ENCODE results near the gene RAMP1.
"Not testable (repeated sequence)": the region's sequence is repeated elsewhere in the genome, so short reads cannot be mapped to it uniquely, and the experiment has no call there.

The RAMP1 gene

DNA sequence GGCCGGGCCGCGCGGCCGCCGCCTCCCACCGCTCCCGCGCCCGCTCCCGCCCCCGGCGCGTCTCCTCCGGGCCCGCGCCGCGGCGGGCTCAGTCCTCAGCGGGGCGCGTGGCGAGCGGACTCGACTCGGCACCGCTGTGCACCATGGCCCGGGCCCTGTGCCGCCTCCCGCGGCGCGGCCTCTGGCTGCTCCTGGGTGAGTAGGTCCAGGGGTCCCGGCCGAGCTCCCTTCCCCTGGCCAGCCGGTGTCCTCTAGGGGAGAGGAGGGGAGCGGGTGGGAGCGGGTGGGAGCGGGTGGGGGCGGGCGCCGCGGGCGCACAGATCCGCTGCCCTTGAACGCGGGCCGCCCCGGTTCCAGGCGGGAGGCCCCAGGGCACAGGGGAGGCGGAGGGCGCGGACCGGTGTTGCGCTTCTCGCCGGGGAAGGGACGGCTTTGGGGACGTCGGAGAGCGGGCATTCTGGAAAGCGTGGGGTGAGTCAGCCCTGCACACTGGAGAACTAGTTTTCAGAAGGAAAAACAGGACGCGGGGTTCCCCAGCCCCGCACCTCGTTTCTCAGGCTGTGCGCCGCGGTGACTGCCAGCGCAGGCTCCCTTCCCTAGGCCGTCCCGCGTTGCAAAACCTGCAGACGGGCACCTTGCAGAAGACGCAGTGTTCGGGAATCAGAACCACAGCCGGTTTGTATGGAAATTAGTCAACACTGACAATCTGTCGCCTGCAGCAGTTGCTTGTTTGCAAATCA, at the start of gene RAMP1:
RAMP1 (plus strand) TSS at position 91 of the 740 bp plus-strand sequence; CDS start at position 144, 53 bp downstream.
- FAIRE-seq, result no peak

DNA sequence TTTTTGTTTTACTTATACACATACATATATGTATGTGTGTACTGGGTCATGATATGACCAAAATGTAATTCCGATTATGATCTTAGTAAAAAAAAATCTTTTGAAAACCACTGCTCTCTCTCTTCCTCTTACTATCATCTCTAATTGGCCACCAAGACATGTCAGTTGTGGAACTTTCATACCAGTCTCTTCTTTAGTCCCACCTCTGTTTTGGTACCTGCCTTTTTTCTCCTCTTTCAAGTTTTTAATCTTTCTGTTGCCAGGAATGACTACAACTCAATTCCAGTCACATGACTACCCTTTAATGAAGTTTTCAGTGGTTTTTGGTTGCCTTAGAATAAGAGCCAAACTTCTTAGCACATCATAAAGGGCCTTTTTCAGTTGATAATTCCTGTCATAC, 43.8 kb upstream of the RAMP1 start:
- FAIRE-seq, result no peak

DNA sequence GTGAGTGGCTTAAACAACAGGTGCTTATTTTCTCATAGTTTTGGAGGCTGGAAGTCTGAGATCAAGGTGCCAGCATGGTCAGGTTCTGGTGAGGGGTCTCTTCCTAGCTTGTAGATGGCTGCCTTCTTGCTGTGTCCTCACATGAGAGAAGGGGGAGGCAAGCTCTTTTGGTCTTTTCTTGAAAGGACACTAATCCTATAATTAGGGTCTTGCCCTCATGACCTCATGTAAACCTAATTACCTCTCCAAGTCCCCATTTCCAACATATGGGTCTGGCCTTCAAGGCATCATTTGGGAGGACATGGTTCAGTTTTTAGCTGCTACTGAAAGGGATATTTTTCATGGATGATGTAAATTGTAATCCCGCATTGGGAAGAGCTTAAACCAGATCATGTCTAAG, 42.9 kb upstream of the RAMP1 start:
- FAIRE-seq, result no peak

DNA sequence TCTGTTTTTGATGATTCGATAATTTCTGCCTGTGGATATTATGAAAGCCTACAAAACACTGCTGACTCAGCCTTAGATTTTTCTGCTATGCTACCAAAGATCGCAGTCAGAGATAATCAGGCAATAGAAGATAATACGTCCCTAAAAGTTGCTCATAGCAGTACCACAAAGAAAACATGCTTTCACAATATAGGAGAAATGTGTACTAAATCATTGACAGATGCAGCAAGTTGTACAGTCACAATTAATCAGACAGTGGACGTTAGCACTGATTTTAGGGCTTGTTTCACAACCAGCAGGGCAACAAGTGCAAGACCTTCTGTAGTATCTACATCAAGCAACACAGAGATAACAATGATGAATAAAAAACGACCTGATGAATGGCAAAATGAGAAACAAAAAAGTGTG, 41.4 kb upstream of the RAMP1 start:
- no peak for FAIRE-seq

DNA sequence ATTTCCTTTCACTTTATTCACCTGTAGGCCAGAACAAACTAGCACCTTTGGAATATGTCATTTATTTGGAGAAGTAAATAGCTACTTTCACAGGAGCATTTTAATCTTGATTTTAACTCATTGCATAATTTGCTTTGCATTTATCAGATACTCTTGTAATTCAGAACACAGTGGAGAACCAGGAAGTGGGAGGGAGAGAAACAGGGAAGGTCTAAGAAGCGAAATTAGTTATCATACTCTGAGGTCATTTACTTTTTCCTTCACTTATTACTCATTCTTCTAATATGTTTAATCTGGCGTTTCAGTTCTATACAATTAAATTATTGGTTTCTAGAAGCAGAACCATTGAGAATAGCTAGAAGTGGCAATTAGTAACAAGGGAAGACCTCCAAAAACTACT, 40.2 kb upstream of the RAMP1 start:
- no peak for FAIRE-seq

DNA sequence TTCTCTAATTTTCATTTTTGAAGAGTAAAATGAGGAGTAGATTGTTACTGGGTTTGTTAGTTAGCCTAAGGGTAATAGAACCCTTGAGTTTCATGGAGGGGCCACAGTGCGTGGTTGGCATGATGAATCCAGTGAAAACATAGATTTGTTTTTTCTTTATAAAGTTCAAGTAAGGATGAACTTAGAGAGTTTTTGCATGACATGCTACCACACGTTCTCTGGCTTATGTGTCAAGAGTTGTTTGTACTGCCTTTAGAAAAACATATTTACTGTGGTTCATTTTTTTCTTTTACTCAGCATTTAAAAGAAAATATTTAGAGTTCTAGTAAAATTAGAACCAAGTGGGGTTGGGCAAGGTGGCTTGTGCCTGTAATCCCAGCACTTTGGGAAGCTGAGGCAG, 39.0 kb upstream of the RAMP1 start:
- FAIRE-seq, result no peak

DNA sequence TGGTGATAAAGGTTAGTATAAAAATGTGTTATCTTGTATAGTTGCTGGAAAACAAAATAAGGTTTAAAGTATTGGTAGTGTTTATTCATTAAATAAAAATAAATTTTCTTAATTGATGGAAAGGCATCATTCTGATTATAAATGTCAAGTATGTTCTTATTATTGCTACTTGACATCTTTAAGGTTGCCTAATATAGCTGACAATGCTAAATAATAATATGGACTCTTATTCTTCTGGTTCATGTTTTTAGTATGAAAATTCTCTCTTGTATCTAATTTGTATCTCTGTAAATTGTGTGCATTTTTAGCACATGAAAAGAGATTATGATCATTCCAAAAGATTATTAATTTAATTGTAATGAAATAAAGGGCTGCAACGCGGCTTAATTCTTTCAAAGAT, 35.9 kb upstream of the RAMP1 start:
- FAIRE-seq, result peak; percentile 39

DNA sequence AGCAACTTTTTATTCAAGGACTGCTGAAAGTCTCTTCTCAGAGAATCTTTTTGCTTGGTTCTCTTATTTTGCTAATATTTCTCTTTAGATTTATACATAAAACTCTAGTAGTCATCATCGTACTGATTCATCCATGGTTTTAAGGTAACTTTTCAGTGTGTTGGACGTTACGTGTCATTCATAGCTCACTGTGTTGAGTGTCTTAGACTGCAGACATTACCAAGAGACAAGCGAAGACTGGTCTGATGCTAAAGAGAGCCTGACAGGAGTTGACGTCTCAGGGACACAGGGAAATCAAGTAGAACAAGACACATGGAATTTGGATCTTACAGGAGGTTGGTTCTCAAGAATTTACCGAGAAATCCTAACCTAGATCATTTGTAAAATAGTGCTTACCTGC, 35.3 kb upstream of the RAMP1 start:
- no peak for FAIRE-seq

DNA sequence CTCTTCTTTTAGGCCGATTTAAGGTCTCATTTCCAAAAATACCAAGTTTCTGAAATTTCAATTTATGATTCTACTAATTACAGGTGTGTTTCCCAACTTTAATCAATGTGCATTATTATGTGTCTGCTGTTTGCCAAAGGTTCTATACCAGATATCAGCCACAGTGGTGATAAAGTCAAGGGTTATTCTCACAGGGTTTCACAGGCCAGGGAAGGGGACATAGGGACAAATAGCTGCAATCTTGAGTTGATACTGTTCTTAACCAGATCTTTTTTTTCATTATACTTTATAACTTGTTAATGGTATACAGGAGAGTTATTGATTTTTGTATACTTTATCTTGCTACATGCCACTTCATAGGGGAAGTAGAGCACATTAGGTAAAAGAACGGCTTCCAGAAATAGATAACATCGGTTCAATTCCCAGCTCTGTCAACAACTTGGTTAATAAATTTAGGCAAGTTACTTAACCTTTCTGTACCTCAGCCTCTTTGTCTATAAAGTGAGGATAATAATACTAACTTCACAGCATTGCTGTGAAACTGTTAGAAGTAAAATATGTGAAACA, 31.9 kb upstream of the RAMP1 start:
- FAIRE-seq, result no peak

DNA sequence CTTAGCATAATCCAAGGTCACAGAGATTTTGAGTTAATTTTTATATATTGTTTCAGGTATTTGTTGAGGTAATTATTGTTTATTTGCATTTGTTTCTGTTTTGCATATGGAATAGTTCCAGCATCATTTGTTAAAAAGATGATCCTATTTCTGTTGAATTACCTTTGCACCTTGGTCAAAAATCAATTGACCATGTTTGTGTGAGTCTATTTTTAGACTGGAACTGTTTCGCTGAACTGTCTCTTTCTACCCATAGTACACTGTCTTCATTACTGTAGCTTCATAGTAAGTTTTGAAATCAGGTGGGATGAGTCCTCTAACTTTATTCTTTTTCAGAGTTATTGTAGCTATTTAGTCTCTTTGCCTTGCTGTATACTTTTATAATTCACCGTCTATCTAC, 28.9 kb upstream of the RAMP1 start:
- no peak for FAIRE-seq

DNA sequence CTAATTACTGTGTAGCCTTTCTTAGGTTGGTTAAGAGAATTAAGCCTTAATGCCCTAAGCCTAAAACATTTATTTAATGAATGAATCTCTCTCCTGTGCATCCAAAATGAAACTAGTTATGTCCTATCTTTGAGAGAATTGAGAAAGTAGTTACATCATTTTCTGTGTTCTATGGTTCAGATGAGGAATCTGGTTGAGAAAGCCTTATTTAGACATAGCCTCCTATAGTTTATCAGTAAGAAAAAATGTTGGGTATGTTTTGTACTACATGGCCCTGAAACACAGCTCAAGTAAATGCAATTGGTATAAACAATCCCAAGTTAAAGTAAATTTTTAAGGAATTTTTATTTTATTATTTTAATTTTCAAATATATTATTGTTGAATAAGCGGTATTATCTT, 25.9 kb upstream of the RAMP1 start:
- FAIRE-seq, result no peak

DNA sequence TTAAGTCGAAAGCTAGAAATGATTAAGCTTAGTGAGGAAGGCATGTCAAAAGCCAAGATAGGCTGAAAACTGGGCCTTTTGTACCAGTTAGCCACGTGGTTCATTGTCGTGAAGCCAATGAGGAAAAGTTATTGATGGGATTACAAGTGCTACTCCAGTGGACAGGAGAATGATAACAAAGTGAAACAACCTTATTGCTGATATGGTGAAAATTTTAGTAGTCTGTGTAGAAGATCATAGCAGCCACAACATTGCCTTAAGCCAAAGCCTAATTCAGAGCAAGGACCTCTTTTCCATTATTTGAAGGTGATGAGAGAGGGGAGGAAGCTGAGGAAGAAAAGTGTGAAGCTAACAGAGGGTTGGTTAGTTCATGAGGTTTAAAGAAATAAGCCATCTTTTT, 24.1 kb upstream of the RAMP1 start:
- FAIRE-seq, result no peak

DNA sequence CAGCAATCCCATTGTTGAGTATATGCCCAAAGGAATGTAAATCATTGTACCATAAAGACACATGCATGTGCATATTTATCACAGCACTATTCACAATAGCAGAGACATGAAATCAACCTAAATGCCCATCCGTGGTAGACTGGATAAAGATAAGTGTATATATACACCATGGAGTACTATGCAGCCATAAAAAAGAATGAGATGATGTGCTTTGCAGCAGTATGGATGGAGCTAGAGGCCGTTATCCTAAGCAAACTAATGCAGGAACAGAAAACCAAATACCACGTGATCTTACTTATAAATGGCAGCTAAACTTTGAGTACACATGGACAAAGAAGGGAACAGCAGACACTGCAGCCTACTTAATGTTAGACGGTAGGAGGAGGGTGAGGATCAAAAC, 18.4 kb upstream of the RAMP1 start:
- no peak for FAIRE-seq

DNA sequence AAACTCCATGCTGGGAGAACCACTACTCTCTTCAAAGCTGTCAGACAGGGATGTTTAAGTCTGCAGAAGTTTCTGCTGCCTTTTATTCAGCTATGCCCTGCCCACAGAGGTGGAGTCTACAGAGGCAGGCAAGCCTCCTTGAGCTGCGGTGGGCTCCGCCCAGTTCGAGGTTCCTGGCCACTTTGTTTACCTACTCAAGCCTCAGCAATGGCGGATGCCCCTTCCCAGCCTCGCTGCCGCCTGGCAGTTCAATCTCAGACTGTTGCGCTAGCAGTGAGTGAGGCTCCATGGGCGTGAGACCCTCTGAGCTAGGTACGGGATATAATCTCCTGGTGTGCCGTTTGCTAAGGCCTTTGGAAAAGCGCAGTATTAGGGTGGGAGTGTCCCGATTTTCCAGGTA, 10.5 kb upstream of the RAMP1 start:
- FAIRE-seq, result not testable (repeated sequence)

DNA sequence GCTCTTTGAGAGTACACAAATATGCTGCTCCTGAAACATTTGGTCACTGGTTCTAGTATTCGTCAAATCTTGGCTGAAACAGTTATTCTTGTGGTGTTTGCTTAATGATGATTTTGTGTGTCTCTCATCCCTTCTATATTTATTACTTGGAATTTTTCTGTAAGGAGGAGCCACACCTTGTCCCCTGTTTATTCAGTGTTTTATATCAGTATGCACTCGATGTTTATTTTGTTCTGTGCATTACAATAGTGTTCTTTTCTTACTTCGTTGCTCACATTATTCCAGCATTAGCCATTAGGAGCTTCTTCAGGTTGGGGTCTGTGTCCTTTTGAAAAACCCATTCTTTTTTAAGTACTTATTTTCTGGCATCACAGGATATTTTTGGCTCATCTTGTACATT, 5.1 kb upstream of the RAMP1 start:
- no peak for FAIRE-seq

DNA sequence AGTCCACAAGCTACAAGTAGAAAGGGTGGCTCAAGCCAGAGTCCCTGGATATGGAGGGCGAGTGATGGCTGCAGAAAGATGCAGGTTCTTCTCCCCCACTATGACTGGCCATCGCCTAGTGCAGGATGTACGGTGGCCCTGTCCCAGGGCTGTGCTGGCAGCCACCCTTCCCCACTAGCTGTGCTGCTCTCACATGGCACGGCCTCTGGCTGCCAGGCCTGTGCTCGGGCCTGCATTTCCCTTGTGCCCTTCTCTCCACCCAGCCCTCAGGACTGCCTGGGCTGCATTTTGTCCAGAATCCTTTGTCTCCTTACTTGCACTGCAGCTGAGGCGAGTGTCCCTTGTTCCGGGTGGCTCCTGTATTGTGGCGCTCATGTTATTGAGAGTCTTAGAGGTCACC, 1.6 kb upstream of the RAMP1 start:
- no peak for FAIRE-seq

DNA sequence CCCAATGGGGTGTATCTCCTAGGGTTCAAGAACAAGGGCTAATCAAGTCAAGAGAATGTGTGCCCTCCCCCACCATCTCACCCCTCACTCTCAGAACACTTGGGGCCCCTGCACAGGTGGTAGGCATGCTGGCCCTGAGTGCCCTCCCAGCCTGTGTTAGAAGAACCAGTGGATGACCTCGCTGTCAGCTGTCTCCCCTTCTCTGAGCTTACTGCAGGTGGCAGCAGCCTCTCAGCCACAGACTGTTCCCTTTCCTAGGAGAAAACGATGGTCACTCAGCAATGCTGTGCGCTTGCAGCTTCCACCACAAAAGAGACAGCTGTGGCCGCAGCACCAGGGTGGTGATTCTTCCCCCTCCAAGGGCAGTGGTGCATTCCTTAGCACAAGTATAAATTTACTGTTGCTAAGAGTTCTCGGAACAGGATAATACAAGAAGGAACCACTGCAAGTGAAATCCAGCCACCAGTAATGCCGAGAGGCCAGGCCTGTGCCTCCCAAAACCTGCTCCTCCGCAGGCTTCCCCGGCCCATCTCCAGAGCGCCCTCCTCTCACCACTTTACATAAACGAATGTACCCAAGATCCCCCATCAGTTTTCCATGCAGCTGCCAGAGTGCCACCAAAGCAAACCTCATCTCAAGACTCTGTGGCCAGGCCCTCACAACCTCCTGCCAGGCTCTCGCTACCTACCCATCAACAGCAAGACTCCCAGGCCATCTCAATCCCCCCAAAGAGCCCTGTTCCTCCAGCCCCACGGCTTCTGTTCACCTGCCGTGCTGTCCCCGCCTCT, 935 bp upstream of the RAMP1 start:
- no peak for FAIRE-seq

DNA sequence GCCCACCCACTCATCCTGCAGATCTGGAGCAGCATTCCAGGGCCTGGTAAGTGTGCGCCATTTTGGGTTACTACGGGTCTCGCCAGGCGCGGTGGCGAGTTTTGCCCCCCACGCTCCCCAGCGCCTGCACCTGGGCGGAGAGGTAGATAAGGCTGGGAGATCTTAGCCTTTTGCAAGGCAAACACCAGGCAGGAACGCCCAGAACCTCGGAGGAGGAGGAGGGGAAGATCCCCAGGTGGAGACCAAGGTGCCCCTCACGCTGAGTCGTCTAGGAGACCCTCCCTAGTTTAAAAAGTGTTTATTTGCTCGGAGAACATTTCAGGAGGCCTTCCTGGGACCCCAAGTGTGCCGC, 365 bp upstream of the RAMP1 start:
- FAIRE-seq, result no peak

DNA sequence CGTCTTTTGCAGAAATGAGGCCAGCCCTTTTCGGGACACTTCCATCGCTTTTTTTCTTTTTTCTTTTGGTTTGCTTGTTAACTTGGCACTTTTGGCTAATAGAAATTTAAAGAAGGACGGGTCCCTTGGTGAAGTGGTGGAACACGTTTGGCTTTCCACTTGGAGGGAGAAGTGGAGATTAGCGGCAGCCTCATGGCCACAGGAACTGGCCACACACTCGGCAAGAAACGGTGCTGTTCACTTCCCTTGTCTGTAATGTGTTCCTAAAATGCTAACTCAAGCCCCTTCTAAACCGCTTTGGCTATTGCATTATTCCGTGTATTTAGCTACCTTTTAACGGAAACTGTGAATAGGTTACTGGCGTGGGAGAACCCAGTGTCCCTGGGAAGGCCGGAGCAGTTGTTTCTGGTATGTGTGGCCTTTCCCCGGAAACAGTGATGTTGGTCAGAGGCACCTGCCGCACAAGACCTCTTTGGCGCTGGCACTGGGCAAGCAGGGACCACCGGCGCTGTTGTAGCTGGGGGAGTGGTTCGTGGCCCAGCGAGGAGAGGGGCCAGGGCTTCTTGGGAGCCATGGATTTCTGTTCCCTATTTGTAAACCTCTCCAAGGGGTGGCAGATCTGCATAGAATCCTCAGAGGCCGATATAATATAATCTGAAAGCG, 981 bp downstream of the RAMP1 start:
- no peak for FAIRE-seq

DNA sequence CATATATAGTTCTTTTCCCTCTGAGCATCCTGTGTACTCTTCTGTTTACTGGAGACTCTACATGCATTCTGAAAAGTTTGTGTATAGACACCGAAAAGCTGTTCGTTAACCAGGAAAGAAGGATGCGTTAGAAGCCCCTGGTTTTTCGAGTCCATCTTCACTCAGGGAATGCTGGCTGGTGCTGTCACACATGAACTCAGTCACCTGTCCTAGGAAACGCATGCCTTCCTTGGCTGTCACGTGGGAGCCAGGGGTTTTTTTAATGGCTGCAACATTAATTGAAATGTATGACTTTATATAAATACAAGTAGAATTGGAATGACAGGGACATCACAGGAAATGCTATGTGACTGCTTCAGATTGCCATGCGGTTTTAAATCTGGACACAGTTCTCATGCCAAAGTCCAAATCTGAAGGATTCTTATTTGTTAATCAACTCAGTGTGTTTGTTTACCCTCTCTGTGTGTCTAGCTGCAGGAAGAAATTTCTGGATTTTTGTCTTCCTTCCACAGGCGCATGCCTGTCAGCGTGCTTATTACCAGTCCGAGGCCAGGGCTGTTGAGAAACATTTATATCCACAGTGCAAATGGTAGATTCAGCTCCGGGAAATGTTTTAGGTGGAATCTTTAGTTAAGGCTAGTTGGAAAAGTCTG, 2.6 kb downstream of the RAMP1 start:
- no peak for FAIRE-seq

DNA sequence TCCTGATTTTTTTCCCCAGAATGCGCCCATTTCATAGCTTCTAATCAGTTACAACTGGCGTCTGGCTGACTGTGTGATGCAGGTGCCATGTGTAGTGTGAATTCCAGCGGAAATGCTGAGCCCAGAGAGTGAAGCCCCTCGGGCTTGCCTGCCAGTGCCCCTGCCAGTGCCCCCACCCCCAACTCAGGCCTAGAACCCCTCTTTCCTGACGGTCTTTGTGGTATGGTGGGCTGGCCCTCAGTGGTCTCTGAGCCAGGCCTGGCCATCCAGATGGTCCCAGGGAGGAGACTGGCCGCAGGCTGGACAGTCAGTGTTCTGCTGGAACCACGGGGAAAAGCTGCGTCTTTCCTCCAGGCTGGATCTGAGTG, 3.1 kb downstream of the RAMP1 start:
- FAIRE-seq, result no peak

DNA sequence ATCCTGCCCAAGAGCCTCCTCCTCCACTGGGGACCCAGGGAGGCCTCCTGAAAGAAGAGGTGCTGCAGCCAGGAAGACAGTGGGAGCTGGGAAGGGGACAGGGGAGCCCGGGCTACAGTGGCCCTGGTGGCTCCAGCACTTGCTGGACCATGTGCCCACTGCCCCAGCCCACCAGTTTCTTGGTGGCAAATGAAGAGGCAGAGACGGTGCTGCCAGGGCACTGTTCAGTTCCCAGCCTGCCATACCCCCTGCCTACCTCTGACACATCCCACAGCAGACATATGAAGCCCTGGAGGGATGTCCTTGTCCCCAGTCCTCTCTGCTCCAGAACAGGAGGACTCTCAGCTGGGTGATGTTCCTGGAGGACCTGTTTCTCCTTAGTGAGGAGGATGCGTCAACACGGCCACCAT, 3.7 kb downstream of the RAMP1 start:
- FAIRE-seq, result no peak

DNA sequence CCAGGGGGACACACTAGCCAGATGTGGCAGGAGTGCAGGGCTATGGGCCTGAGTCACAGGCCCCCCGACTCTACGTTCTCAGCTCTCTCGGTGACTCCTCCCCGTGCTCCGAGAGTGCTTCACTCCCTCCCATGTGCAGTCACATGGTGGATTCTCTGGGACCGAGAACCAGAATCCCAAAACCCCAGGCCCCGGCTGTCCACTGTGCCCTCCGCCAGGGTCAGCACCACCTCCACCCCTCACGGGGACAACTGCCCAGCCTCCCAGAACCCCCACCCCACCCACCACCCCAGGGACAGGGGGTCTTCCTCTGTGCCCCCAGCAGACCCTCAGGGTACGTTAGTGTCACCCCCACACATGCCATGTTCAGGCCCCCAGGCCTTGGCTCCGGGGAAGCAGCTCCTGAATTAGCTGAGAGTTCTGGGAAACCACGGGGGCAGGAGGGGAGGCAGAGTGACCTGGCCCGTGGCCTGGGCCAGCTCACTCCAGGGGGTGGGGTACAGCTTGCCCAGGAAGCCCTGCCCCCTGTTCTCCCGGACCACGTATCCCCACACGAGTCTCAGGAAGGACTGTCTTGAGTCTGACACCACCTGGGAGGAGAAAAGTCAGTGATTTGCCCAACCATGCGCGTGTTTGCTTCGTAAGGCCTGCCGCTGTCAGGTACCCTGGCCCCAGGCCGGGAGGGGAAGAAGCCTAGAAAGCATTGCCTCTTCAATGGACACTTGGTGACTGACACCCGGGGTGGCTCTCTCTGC, 4.4 kb downstream of the RAMP1 start:
- no peak for FAIRE-seq
